ENCODE results near the gene ANKRD49. TPM values are rescaled to one million over a fixed set of nuclear protein-coding genes. Genes with fewer than 3 reads are reported as not detected.

Gene ANKRD49, protein sequence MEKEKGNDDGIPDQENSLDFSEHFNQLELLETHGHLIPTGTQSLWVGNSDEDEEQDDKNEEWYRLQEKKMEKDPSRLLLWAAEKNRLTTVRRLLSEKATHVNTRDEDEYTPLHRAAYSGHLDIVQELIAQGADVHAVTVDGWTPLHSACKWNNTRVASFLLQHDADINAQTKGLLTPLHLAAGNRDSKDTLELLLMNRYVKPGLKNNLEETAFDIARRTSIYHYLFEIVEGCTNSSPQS
- total RNA-seq, result 1 to 10 TPM; 3.5 to 6.9 (median 5.7) TPM
- 10 to 100 TPM in 1 of 2 donors, 1 to 10 TPM in 1; 5.6 to 10.5 TPM for polyA plus RNA-seq
- long read RNA-seq, donor 1, partial matches to known transcripts, result 0 of 4 reads
- long read RNA-seq, donor 1, other reads (novel, unspliced or antisense), result 1 of 4 reads
- long read RNA-seq, donor 2, transcript ANKRD49-210 (3 exons, 2,268 nt), result major isoform, 12 of 13 reads
- long read RNA-seq, donor 2, partial matches to known transcripts, result 0 of 13 reads
- long read RNA-seq, donor 2, other reads (novel, unspliced or antisense), result 1 of 13 reads
- long read RNA-seq, donor 3, partial matches to known transcripts, result 0 of 5 reads
- long read RNA-seq, donor 3, other reads (novel, unspliced or antisense), result 0 of 5 reads

DNA sequence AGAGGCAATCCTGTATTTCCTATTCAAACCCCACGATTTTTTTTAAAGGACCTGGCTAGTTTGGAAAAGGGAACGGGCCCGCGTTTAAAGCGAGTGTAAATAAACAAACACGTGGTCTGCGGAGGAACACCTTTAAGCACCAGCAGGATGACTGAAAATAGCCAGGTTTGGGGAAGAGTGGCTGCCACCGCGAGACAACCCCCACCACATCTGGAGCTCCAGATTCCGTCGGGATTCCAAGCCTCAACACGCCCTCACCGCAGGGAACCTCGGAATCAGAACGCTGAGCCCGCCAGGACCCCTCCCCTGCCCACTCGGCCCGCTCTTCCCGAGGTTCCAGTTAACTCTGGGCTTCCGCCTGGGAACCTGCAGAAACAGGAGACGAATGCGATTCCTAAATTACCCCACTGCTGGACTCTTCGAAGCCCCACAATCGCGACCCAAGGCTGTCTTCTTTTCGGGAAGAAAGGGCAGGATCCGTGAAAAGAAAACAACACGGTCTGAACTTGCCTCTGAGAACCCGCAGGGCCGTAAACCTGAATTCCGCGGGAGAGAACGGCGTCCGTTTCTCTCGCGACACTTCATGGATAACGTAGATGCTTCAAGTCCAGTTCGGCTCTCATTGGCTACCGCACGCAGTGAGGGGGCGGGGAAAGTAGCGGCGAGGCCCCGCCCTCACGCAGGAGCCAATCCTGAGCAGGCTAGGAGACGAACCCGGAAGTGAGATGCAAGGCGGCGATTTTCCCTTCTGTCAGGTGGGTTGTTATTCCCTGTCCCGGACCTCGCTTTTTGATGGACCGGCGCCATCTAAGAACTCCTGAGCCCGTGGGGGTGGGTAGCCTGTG is at the start of gene ANKRD49, which contains the start of gene MRE11:
Gene ANKRD49 (plus strand): TSS at position 704 of the 845 bp plus-strand sequence. CDS start 2,710 bp downstream, outside the sequence.
Gene MRE11 (minus strand): TSS at position 564 of the 845 bp plus-strand sequence. CDS start 1,043 bp downstream, outside the sequence.
- Histone ChIP-seq H3K27ac (peak within 1 kb of the TSS in 11 of 12 donors; percentile 36 to 85 (median 78)), H3K9me3 (no peaks in the 10 kb centered on the region), H3K4me3 (peak within 1 kb of the TSS; percentile 40 to 98 (median 85)), H3K27me3 (no peaks in the 10 kb centered on the region), H3K36me3 (peaks cover 0 to 47% (median 42%) of the 10 kb centered on the region in 9 donors), H3K4me1 (peaks cover 0 to 33% (median 18%) of the 10 kb centered on the region in 12 donors)
- WGBS, 4 donors, result 0 to 1% (median 0%) methylated on average over 44 to 55 of the region's 55 CpGs
- peak; percentile 100 for ATAC-seq
- intact Hi-C loops (cut with DNase I), result loop anchor here in 2 of 10 donors (5.0 to 10.0 kb wide), 2 partner anchors 309 to 596 kb away; no protein-coding TSS in a partner anchor
- TF ChIP-seq, protein P1, sequence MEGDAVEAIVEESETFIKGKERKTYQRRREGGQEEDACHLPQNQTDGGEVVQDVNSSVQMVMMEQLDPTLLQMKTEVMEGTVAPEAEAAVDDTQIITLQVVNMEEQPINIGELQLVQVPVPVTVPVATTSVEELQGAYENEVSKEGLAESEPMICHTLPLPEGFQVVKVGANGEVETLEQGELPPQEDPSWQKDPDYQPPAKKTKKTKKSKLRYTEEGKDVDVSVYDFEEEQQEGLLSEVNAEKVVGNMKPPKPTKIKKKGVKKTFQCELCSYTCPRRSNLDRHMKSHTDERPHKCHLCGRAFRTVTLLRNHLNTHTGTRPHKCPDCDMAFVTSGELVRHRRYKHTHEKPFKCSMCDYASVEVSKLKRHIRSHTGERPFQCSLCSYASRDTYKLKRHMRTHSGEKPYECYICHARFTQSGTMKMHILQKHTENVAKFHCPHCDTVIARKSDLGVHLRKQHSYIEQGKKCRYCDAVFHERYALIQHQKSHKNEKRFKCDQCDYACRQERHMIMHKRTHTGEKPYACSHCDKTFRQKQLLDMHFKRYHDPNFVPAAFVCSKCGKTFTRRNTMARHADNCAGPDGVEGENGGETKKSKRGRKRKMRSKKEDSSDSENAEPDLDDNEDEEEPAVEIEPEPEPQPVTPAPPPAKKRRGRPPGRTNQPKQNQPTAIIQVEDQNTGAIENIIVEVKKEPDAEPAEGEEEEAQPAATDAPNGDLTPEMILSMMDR (IDR thresholded peaks at IDR 0.05), result no peak
- TF ChIP-seq POLR2A (IDR thresholded peaks at IDR 0.05), result peak in 1 of 2 donors; percentile 66
- peak; percentile 96 to 97 (median 96) for DNase-seq

DNA sequence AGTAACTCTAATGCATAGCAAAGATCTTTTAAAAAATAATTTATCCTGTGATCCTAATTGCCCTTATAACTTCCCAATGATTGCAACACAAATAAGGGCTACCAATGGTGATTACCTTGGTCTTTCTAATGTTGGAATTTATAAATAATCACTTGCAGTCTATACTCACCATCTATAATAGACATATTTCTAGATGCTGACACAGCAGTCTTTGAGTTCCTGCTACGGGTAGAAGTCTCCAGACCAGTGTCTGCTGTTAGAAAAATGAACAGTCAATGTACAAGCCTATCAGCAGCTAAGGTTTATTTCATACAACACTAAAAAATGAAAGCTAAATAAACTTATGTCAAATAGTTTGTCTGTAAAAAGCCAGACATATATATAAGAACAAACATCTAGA is 48.1 kb upstream of the ANKRD49 start:
- DNase-seq (no peak), ATAC-seq (no peak)
- TF ChIP-seq, protein P1 (IDR thresholded peaks at IDR 0.05), result no peak
- TF ChIP-seq POLR2A (IDR thresholded peaks at IDR 0.05), result no peak
- WGBS, 4 donors, result 93 to 99% (median 95%) methylated on average over 1 of the region's 1 CpG
- H3K27ac ChIP-seq, result no peak overlapping the region
- intact Hi-C loops (cut with DNase I), result no loop called here
- H3K4me1 ChIP-seq, result no peaks in the 10 kb centered on the region
- H3K4me3 ChIP-seq, result no peak overlapping the region
- peaks cover 0 to 69% (median 53%) of the 10 kb centered on the region in 9 donors for H3K36me3 ChIP-seq
- no peaks in the 10 kb centered on the region for H3K9me3 ChIP-seq
- H3K27me3 ChIP-seq, result no peaks in the 10 kb centered on the region

DNA sequence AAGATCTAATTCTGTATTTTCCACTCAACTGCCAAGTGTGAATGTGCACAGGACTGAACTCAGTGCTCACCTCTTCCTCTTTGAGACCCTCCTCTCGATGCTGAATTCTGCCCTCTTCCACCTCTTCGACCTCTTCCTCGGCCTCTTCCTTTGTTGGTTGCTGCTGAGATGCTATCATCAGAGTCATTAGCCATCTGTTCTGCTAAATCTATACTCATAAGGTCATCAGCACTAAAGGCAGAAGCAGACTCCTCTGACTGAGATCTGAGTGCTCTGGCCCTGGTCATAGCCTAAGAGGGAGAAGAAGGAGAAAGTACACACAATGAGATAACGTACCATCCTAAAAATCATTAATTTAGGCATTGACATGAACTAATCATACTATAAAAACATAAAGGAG is 46.6 kb upstream of the ANKRD49 start:
- no peak for TF ChIP-seq POLR2A (IDR thresholded peaks at IDR 0.05)
- TF ChIP-seq, protein P1 (IDR thresholded peaks at IDR 0.05), result no peak
- H3K9me3 ChIP-seq, result no peaks in the 10 kb centered on the region
- intact Hi-C loops (cut with DNase I), result no loop called here
- H3K4me3 ChIP-seq, result no peak overlapping the region
- no peak overlapping the region for H3K27ac ChIP-seq
- ATAC-seq, result no peak
- WGBS, 4 donors, result 90 to 97% (median 94%) methylated on average over 4 of the region's 4 CpGs
- DNase-seq, result no peak
- peaks cover 0 to 64% (median 47%) of the 10 kb centered on the region in 9 donors for H3K36me3 ChIP-seq
- no peaks in the 10 kb centered on the region for H3K4me1 ChIP-seq
- H3K27me3 ChIP-seq, result no peaks in the 10 kb centered on the region

All from heart left ventricle (tissue), 16 donors.